ENCODE results near the gene CFD. TPM values are rescaled to one million over a fixed set of nuclear protein-coding genes. Genes with fewer than 3 reads are reported as not detected.
"Not testable (repeated sequence)": the region's sequence is repeated elsewhere in the genome, so short reads cannot be mapped to it uniquely, and the experiment has no call there.

The CFD gene
- polyA plus RNA-seq, 1 donor: 2.1 TPM

DNA sequence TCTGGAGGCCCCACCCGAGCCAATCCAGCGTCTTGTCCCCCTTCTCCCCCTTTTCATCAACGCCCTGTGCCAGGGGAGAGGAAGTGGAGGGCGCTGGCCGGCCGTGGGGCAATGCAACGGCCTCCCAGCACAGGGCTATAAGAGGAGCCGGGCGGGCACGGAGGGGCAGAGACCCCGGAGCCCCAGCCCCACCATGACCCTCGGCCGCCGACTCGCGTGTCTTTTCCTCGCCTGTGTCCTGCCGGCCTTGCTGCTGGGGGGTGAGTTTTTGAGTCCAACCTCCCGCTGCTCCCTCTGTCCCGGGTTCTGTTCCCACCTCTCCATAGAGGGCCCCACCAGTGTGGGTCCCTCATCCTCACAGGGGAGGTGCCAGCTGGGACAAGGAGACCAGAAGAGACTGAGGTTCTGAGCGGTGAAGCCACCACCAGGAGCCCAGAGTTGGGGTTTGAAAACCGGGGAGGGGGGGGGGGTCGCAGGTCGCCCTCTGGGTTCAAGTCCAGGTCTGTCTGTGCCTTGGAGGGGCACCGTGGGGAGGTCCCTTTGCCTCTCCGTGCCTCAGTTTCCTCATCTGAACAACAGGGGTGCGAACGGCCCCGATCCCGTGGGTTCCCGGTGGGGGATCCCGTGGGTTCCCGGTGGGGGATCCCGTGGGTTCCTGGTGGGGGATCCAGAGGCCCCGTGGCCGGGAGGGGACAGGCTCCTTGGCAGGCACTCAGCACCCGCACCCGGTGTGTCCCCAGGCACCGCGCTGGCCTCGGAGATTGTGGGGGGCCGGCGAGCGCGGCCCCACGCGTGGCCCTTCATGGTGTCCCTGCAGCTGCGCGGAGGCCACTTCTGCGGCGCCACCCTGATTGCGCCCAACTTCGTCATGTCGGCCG is 7.1 kb upstream of the CFD start, which contains the start of gene ELANE:
Gene ELANE, plus strand, starts transcription at position 168 of the 878 bp plus-strand sequence. Its CDS starts 26 bp downstream, at position 194.
- no peak for DNase-seq

DNA sequence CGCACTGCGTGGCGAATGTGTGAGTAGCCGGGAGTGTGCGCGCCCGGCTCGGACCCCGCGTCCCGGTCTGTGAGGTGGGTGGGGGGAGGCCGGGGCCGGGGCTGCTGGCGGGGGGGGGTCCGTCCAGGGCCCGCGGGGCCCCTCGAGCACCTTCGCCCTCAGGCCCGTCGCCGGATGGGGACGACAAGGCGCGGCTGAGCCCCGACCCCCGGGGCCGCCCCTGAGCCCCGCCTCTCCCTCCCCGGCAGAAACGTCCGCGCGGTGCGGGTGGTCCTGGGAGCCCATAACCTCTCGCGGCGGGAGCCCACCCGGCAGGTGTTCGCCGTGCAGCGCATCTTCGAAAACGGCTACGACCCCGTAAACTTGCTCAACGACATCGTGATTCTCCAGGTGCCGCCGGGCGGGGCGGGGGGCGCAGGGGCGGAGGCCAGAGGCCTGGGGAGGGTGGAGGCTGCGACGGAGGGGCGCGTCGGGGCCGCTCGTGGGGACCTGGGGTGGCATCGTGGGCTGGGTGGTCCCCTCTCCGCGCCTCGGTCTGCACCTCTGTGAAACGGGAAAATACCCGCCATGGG is 6.4 kb upstream of the CFD start:
- no peak for DNase-seq

DNA sequence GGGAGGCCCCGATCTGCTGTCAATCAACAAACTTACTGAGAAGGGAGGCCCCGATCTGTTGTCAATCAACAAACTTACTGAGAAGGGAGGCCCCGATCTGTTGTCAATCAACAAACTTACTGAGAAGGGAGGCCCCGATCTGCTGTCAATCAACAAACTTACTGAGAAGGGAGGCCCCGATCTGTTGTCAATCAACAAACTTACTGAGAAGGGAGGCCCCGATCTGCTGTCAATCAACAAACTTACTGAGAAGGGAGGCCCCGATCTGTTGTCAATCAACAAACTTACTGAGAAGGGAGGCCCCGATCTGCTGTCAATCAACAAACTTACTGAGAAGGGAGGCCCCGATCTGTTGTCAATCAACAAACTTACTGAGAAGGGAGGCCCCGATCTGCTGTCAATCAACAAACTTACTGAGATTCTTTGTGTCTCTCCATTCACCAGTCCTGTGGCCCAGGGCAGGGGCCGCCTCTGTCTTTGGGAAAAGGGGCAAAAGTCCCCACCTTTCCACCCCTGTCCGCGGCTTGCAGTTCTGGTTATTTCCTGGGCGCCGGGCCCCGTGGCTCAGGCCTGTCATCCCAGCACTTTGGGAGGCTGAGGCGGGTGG is 5.7 kb upstream of the CFD start:
- not testable (repeated sequence) for DNase-seq

DNA sequence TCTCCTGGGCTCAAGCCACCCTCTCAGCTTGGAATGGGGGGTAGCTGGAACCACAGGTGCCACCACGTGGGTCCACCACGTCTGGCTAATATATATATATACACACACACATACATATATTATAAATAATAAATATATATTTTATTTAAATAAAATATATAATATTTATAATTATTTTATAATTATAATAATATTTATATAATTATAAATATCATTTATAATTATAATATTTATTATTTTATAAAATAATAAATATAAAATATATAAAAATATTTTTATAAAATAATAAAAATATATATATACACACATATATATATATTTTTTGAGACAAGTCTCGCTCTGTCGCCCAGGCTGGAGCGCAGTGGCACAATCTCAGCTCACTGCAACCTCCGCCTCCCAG is 4.9 kb upstream of the CFD start:
- DNase-seq: no peak

DNA sequence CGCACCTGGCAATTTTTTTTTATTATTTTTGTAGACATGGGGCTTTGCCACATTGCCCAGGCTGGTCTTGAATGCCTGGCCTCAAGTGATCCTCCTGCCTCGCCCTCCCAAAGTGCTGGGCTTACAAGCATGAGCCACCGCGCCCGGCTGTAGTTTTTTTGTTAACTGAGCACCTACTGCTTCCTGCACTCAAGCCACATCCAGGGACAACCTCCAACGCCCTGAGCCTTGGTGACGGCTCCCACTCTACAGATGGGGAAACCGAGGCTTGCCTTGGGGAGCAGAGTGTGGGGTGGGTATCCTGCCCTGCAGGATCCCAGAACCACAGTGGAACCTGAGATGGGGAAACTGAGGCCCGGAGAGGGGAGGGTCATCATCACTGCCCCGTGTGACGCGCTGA is 4.3 kb upstream of the CFD start:
- DNase-seq: no peak

DNA sequence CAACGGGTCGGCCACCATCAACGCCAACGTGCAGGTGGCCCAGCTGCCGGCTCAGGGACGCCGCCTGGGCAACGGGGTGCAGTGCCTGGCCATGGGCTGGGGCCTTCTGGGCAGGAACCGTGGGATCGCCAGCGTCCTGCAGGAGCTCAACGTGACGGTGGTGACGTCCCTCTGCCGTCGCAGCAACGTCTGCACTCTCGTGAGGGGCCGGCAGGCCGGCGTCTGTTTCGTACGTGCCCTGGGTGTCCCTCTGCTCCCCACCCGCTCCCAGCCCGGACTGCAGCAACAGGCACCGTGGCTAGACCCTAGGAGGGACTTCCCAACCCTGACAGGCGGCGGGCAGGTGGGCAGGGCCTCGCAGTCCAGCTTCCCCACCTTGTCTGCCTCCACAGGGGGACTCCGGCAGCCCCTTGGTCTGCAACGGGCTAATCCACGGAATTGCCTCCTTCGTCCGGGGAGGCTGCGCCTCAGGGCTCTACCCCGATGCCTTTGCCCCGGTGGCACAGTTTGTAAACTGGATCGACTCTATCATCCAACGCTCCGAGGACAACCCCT is 3.8 kb upstream of the CFD start:
- DNase-seq: no peak

DNA sequence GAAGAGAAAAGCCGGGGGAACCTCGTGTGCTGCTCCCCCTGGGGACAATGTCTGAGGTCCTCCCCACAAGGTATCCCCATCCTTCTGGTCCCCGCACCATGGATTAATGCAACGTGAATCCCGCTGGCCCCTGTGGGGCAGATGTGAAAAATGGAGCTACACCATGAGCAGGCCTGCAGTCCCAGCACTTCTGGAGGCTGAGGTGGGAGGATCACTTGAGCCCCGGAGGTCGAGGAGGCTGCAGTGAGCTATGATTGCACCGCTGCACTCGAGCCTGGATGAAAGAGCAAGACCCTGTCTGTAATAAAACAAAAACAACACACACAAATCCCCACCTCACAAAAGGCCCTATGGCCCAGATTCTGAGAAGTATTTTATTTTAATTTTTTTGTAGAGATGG is 1.2 kb upstream of the CFD start:
- DNase-seq: no peak

DNA sequence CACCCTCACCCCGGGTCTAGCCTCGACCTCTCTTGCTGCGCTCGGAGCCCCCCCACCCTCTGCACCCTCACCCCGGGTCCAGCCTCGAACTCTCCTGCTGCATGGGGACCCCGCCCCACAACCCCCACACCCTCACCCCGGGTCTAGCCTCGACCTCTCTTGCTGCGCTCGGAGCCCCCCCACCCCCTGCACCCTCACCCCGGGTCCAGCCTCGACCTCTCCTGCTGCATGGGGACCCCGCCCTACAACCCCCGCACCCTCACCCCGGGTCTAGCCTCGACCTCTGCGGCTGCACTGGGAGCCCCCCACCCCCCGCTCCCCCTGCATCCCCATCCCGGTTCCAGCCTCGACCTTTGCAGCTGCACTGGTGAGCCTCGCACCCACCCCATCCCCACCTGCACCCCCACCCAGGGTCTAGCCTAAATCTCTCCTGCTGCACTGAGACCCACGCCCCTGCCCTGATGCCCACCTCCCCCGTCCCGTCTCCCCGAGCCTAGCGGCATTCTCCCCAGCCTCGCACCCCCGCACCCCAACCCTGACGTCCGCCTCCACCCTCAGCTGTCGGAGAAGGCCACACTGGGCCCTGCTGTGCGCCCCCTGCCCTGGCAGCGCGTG is 1.8 kb downstream of the CFD start:
- DNase-seq: no peak

DNA sequence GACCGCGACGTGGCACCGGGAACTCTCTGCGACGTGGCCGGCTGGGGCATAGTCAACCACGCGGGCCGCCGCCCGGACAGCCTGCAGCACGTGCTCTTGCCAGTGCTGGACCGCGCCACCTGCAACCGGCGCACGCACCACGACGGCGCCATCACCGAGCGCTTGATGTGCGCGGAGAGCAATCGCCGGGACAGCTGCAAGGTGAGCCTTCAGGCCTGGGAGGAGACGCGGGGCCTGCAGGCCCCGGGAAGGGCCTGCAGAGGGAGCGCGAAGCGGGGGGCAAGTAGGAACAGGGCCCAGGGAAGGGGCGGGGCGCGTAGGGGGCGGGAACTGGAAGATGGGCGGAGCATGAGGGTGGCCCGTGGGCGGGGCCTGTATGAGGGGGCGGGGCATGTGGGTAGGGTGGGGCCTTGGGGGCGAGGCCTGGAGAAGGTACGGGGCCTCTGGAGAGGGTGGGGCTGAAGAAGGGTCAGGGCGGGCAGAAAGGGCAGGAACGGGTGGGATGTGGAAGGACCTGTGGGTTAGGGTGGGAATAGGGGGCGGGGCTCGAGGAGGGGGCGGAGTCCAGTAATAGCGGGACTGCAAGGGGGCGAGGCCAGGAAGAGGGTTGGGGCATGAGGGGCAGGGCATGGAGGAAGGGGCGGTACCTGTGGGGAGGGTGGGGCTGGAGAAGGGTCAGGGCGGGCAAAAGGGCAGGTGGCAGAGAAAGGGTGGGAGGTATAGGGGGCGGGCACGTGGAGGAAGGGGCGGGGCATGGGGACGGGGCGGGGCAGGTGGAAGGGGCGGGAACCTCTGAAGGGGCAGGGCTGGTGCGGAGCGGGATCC is 2.5 kb downstream of the CFD start:
- DNase-seq: no peak

DNA sequence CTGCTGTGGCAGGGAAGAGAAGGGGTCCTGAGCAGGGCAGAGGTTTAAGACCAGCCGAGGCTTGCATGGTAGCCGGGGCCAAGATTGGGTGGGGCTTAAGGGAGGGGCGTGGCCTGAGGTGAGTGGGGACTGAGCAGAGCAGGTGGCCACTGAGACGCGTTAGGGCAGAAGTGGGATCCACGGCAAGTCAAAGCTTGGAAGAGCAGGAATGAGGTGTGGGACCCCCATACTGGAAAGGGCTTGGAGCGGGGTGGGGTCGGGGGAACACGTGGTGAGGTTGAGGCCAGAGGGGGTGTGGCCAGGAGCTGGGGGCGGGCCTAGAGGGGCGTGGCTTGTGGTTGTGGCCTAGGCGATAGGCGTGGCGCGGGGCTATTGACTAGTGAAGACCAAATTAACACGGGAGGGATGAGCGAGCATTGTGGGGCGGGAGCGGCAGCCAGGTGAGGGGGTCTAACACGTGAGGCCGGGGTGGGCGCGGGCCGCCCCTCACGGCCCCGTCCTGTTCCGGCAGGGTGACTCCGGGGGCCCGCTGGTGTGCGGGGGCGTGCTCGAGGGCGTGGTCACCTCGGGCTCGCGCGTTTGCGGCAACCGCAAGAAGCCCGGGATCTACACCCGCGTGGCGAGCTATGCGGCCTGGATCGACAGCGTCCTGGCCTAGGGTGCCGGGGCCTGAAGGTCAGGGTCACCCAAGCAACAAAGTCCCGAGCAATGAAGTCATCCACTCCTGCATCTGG is 3.3 kb downstream of the CFD start:
- no peak for DNase-seq

DNA sequence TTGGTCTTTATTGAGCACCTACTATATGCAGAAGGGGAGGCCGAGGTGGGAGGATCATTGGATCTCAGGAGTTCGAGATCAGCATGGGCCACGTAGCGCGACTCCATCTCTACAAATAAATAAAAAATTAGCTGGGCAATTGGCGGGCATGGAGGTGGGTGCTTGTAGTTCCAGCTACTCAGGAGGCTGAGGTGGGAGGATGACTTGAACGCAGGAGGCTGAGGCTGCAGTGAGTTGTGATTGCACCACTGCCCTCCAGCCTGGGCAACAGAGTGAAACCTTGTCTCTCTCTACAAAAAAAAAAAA is 3.8 kb downstream of the CFD start:
- no peak for DNase-seq

DNA sequence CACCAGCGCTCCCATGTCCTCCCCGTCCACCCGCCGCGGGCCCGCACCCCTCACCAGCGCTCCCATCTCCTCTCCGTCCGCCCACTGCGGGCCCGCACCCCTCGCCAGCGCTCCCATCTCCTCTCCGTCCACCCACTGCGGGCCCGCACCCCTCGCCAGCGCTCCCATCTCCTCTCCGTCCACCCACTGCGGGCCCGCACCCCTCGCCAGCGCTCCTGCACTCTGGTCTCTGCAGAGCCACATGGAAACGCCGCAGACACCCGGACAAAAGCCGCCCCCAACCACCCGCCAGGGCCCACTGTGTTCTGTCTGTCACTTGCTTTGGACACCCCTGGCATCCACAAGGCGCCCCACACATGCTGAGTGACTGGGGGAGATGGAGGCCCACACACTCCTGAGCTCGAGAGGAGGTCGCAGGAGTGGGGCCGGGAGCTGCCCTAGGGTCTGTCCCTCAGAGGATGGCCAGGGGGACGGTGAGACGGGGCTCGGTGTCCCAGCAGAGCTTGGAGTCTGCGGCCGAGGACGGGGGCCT is 7.4 kb downstream of the CFD start:
- DNase-seq: no peak

DNA sequence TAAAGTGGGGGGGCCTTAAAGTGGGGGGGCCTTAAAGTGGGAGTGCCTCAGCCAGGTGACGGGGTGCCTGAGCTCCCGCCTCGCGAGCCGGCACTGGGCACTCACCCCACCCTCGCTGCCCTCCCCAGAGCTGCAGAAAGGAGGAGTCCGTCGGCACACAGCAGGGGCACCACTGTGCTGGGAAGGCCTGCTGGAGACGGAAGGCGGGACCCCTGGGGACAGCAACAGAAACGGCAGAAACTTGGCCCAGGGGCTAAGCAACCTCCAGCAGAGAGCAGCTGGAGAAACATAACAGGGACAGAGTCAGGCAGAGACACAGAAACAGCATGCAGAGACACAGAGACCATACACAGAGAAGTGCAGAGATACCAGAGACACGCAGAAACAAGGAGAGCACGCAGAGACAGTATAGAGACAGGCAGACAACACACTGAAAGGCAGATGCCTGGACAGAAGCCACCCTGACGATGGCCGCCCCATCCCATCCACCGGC is 7.9 kb downstream of the CFD start:
- no peak for DNase-seq

DNA sequence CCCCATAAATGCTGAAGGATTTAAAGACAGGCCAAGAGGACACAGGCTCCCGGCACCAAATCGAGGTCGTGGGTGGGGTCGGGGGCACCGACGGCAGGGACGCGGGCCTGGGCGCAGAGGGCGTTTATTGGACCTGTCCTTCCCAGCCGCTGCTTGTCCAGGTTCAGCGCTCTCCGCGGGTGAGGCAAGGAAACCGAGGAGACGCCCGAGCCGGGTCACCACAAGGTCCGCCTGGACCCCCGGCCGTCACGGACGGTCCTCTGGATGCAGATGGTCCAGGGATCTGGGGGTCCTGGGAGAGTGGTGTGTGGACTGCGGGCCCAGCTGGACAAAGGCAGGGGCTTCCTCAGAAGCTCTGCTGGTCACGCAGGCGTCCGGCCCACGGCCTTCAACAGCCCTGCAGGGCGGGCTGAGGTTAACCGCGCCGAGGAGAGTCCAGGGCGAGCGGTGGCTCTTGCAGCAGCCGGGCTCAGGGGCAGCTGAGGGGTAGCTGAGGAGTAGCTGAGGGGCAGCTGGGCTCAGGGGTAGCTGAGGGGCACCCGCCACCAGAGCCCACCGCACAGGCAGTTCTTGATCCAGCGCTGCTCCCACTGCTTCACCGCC is 8.5 kb downstream of the CFD start:
- DNase-seq: no peak

DNA sequence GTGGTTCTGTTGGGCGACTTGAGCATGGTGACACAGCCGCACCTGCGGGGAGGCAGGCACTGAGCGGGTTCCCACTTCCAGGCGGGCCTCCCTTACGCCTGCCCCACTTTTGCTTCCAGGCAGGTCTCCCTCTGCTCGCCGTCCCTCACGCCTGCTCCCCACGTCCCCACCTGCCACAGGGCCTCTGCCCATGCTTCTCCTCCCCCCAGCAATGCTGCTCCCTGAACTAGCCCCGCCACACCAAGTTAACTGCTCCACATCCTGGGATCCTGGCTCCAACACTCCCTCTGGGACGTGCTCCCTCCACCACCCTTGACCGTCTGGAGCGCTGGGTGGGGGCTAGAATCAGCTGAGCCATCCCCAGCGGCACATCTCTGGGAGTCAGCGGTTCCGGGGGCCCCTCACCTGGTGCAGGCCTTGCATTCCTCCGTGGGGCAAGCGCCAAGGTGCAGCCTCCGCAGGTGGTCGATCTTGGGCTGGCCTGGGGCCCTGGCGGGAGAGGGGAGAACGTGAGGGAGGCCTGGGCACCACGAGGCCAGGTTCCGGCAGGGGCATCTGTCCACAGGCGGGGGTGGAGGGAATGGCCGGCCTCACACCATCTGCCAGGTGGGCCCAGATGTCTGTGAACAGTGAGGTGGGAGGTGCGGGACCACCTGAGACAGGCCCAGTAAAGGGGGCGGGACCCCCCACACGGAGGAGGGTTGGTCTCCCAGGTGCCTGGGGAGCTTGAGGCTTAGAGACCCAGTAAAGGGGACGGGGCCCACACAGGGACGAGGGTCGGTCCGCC is 9.2 kb downstream of the CFD start:
- no peak for DNase-seq

DNA sequence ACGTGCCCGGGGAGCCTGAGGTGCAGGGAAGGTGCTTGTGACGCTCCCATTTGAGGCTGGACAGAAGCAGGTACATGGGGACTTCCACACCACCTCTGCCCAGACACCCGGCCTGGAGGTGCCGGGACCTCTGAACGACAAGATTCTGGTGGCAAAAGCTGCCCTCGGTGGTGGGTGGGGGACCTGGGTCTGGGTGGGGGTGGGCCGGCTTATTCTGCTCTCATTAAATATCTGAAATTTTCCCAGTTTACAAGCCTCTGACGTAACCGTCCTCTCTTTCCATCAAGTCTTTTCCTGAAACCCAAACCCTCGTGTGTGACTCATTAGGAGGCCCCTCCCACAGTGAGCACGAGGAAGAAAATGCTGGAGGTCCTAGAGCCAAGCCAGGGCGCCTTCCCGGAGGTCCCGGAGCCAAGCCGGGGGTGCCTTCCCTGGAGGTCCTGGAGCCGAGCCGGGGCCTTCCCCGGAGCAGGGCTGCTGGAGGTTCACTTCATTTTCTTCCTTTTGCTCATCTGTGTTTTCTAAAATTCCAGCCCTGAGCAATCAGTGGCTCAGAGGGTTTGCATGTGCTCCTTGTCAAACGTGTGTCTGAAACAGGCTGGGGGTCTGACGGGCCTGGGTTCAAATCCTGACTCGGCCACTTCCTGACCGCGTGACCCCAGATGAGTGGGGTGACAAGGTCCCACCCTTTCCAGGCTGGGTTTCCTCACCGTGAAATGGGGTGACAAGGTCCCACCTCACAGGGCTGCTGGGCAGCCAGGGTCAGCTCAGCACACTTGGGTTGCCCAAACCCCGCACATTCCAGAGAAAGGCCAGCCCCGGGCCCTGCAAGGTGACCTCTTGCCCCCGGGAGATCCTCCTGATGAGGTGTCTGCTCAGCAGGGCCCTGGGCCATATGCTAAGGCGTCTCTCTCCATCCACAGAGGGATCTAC is 10.0 kb downstream of the CFD start:
- DNase-seq: no peak

DNA sequence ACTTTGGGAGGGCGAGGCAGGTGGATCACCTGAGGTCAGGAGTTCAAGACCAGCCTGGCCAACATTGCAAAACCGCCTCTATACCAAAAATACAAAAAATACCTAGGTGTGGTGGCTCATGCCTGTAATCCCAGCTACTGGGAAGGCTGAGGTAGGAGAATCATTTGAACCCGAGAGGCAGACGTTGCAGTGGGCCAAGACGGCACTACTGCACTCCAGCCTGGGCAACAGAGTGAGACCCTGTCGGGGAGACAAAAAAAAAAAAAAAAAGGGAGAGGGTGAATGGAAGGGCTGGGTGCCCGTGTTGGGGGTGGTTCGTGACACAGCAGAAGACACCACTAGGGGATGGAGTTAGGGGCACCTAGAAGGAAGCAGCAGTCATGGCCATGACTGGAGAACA is 10.8 kb downstream of the CFD start:
- no peak for DNase-seq

DNA sequence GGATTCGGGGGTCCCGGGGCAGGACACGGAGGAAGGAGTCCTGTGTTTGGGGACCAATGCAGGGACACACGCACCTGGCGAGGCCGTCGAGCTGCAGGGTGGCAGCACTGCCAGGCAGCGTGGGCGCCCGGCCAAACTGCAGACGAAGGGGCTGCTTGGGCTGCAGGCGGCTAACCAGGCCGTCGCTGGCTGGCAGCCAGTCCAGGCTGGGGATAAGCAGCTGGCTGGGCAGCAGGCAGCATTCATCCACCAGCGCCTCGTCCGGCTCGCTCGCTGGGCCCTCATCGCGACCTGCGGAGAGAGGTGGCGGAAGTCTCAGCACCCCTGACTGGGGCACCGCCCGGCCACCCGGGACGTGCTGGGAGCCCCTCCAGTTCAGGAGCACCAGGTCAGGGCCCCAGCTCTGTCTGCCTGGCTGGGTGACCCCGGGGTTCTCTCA is 11.5 kb downstream of the CFD start:
- DNase-seq: no peak
